Stimulated activated naive CD8-positive, alpha-beta T cell treated with anti-CD3 and anti-CD28 coated beads, Interleukin-15, Interleukin-2, amounts not matched to agents 100 ng/mL and 50 ng/mL, for 24 hours (primary cell): Measurements from ENCODE around the gene RTN4RL2.

Experiments used
- H3K27ac Mint-ChIP-seq: one replicate; pipeline ENCODE4 v1.8.0; 2021; ENCODE audit warnings: mild to moderate bottlenecking, mixed read lengths
- H3K27me3 Mint-ChIP-seq: one replicate; pipeline ENCODE4 v1.8.0; 2021; ENCODE audit warnings: mixed read lengths
- H3K36me3 Mint-ChIP-seq: one replicate; pipeline ENCODE4 v1.8.0; 2021; ENCODE audit warnings: low read depth, mixed read lengths
- H3K4me1 Mint-ChIP-seq: one replicate; pipeline ENCODE4 v1.8.0; 2021; ENCODE audit warnings: low read depth, mixed read lengths
- H3K4me3 Mint-ChIP-seq: one replicate; pipeline ENCODE4 v1.8.0; 2021; ENCODE audit warnings: mild to moderate bottlenecking, mixed read lengths
- H3K9me3 Mint-ChIP-seq: one replicate; pipeline ENCODE4 v1.8.0; 2021; ENCODE audit warnings: mixed read lengths

Gene RTN4RL2

DNA sequence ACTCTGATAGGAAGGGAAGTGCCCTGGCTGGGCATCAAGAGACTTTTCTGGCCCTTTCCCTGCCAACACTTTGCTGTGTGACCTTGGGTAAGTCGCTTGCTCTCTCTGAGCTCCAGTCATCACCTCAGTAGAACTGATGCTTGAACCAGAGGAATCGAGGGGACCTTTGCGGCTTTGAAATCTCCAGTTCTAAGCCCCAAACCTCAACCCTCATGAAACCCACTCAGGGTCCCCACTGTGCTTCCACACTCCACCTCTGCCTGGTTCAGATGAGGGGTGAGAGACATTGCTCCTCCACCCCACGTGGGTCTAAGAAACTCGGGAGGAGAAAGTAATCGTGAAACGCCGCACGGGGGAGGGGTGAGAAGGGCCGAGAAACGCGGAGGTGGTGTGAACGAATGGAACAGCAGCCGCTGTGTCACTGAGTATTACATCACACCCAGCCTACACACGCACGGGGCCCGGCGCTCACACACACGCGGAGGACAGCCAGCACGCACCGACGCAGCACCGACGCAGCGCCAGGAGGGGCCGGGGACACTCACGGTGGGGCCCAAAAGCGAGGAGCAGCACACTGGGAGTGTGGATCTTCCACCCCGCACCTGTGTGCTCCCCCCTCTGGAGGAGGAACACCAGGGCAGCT is 4.3 kb downstream of the RTN4RL2 start:
- Mint-ChIP-seq H3K4me1 (peaks cover 4% of the 10 kb centered on the region), H3K27me3 (peaks cover 12% of the 10 kb centered on the region)

GRCh38 chr11:57466680-57467079 is 6.4 kb downstream of the RTN4RL2 start:
- Mint-ChIP-seq H3K27me3 (peaks cover 2% of the 10 kb centered on the region), H3K27ac (no peak overlapping the region), H3K4me1 (no peaks in the 10 kb centered on the region), H3K9me3 (no peaks in the 10 kb centered on the region), H3K4me3 (no peak overlapping the region), H3K36me3 (no peaks in the 10 kb centered on the region)

More for the DNA sequence above, 4.3 kb downstream of the RTN4RL2 start:
- Mint-ChIP-seq H3K9me3 (no peaks in the 10 kb centered on the region), H3K27ac (peak overlapping the region; percentile 49), H3K4me3 (no peak overlapping the region), H3K36me3 (no peaks in the 10 kb centered on the region)

- Mint-ChIP-seq H3K4me3 (no peak overlapping the region), H3K27me3 (no peaks in the 10 kb centered on the region), H3K9me3 (no peaks in the 10 kb centered on the region), H3K36me3 (no peaks in the 10 kb centered on the region), H3K4me1 (no peaks in the 10 kb centered on the region), H3K27ac (no peak overlapping the region)
Observed at GRCh38 chr11:57467508-57468157, 7.3 kb downstream of the RTN4RL2 start.

DNA sequence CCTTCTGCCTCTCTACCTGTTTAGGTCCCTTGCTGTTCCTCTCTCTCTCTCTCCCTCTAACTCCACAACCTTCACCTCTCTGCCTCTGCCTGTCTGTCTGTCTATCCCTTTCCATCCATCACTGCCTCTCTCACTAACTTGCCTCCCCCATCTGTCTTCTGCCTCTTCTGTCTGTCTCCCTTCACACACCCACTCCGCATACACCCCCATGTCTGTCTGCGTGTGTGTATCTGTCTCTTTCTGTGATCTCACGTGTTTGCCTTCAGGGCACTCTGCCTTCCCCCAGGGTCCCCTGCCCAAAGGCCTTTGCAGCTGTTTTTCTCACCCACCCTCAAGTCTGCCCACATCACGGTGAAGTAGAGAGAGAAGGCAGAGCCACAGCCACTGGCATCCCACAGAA is 7.9 kb downstream of the RTN4RL2 start:
- no peak overlapping the region for H3K27ac Mint-ChIP-seq

GRCh38 chr11:57469268-57469667 is 8.9 kb downstream of the RTN4RL2 start:
- Mint-ChIP-seq H3K36me3 (no peaks in the 10 kb centered on the region), H3K27me3 (no peaks in the 10 kb centered on the region), H3K4me1 (peaks cover 11% of the 10 kb centered on the region), H3K9me3 (no peaks in the 10 kb centered on the region), H3K27ac (no peak overlapping the region), H3K4me3 (no peak overlapping the region)

More for the DNA sequence above, 7.9 kb downstream of the RTN4RL2 start:
- Mint-ChIP-seq H3K27me3 (no peaks in the 10 kb centered on the region), H3K4me1 (peaks cover 2% of the 10 kb centered on the region), H3K9me3 (no peaks in the 10 kb centered on the region), H3K36me3 (no peaks in the 10 kb centered on the region), H3K4me3 (no peak overlapping the region)

- Mint-ChIP-seq H3K27ac (no peak overlapping the region), H3K27me3 (no peaks in the 10 kb centered on the region), H3K4me1 (peaks cover 31% of the 10 kb centered on the region), H3K36me3 (no peaks in the 10 kb centered on the region), H3K4me3 (no peak overlapping the region), H3K9me3 (no peaks in the 10 kb centered on the region)
Observed at GRCh38 chr11:57471496-57471895, 11.2 kb downstream of the RTN4RL2 start.

- no peak overlapping the region for H3K4me3 Mint-ChIP-seq
- H3K9me3 Mint-ChIP-seq, result no peaks in the 10 kb centered on the region
- peaks cover 40% of the 10 kb centered on the region for H3K4me1 Mint-ChIP-seq
- peaks cover 3% of the 10 kb centered on the region for H3K27me3 Mint-ChIP-seq
- H3K36me3 Mint-ChIP-seq, result no peaks in the 10 kb centered on the region
- no peak overlapping the region for H3K27ac Mint-ChIP-seq
Observed at GRCh38 chr11:57473285-57473841, 13.0 kb downstream of the RTN4RL2 start.

GRCh38 chr11:57474017-57474802 is 13.9 kb downstream of the RTN4RL2 start:
- Mint-ChIP-seq H3K9me3 (no peaks in the 10 kb centered on the region), H3K27me3 (peaks cover 3% of the 10 kb centered on the region), H3K27ac (peak overlapping the region; percentile 42), H3K4me1 (peaks cover 40% of the 10 kb centered on the region), H3K36me3 (no peaks in the 10 kb centered on the region), H3K4me3 (peak overlapping the region; percentile 25)

- Mint-ChIP-seq H3K27me3 (peaks cover 3% of the 10 kb centered on the region), H3K4me3 (no peak overlapping the region), H3K27ac (no peak overlapping the region), H3K4me1 (peaks cover 40% of the 10 kb centered on the region), H3K9me3 (no peaks in the 10 kb centered on the region), H3K36me3 (no peaks in the 10 kb centered on the region)
Observed at GRCh38 chr11:57474803-57475115, 14.4 kb downstream of the RTN4RL2 start.

DNA sequence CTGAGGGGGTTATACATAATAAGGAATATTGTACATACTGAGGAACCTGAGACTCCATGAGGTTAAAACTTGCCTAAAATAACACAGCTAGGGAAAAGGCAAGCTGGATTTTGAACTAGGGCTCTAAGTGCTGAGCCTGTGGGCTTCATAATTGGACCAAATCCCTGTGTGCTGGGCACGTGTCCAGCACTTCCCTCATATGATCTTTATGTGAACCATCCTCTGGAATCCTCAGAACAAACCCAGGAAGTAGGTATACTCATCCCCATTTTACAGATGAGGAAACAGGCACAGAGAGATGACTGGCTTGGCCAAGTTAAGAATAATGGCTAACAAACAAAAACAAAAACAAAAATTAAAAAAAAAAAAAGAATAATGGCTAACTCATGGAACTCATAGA is 14.9 kb downstream of the RTN4RL2 start:
- no peak overlapping the region for H3K27ac Mint-ChIP-seq
- H3K9me3 Mint-ChIP-seq, result no peaks in the 10 kb centered on the region
- H3K36me3 Mint-ChIP-seq, result no peaks in the 10 kb centered on the region
- H3K27me3 Mint-ChIP-seq, result peaks cover 5% of the 10 kb centered on the region
- peaks cover 41% of the 10 kb centered on the region for H3K4me1 Mint-ChIP-seq
- peak overlapping the region; percentile 10 for H3K4me3 Mint-ChIP-seq

GRCh38 chr11:57475671-57476046 is 15.3 kb downstream of the RTN4RL2 start:
- Mint-ChIP-seq H3K36me3 (no peaks in the 10 kb centered on the region), H3K9me3 (no peaks in the 10 kb centered on the region), H3K27me3 (peaks cover 9% of the 10 kb centered on the region), H3K27ac (peak overlapping the region; percentile 74), H3K4me1 (peaks cover 43% of the 10 kb centered on the region), H3K4me3 (peak overlapping the region; percentile 76)

- no peaks in the 10 kb centered on the region for H3K36me3 Mint-ChIP-seq
- peak overlapping the region; percentile 74 for H3K27ac Mint-ChIP-seq
- peaks cover 15% of the 10 kb centered on the region for H3K27me3 Mint-ChIP-seq
- peak overlapping the region; percentile 76 for H3K4me3 Mint-ChIP-seq
- H3K9me3 Mint-ChIP-seq, result no peaks in the 10 kb centered on the region
- H3K4me1 Mint-ChIP-seq, result peaks cover 43% of the 10 kb centered on the region
Observed at GRCh38 chr11:57476047-57476756, 15.9 kb downstream of the RTN4RL2 start.

DNA sequence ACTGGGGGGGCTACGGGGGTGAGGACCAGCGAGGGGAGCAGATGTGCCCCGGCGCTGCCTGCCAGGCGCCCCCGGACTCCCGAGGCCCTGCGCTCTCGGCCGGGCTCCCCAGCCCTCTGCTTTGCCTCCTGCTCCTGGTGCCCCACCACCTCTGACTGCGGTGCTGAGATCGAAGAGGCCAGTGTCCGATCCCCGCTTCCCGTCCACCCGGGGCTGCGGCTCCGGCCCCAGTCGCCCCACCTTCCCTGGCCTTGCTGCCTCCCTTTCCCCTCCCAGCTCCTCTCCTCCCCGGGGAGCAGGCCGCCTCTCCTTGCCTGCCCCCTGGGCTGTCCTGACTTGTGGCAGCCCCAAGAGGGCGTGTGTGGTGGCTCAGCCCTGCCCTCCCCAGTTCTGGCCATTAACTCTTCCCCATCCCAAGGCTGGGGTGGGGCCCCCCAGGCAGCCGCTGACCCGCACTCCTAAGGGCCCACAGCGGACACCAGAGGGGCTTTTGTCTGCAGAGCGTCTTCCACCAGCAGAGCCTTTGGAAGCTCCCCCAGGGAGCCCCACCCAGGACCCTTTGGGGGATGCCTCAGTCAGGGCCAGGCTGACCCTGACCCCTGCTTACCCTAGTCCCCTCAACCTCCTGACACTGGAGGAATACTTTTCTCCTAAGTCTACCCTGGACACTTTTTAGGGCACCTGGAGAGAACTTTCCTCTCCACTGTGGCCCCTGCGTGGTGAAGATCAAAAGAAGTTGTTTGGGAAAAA is 16.6 kb downstream of the RTN4RL2 start:
- H3K27me3 Mint-ChIP-seq, result peaks cover 22% of the 10 kb centered on the region
- H3K27ac Mint-ChIP-seq, result peak overlapping the region; percentile 80
- peak overlapping the region; percentile 76 for H3K4me3 Mint-ChIP-seq
- no peaks in the 10 kb centered on the region for H3K36me3 Mint-ChIP-seq
- no peaks in the 10 kb centered on the region for H3K9me3 Mint-ChIP-seq
- H3K4me1 Mint-ChIP-seq, result peaks cover 43% of the 10 kb centered on the region

DNA sequence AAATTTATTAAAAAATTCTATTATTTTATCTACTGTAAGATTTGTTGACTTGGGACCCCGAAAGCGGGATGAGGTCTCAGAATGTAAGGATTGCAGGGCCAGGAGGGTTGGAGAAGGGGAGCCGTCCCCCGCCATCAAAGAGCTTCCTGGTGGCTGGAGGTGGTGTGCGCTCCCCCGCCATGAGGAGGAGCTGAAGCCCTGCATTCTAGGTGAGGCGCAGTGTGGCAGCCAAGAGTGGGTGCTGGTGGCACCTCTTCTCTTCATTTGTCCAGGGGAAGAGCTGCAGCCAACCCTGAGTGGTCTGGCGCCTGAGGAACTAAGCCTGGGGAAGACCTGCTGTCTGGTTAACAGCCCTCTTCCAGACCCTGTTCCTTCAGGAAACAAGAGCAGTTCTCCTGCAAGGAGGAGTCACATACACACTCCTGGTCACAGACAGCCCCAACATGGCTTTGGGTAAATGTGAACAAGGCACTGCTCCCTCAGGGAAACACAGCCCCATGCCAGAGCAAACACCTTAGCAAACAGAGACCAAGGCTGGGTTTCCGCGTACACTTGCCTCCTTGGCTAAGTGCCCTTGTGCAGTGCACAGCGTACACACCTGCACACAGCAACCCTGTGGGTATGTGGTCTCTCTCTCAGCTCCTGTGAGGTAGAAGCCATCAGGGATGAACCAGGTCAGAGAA is 17.3 kb downstream of the RTN4RL2 start:
- Mint-ChIP-seq H3K27me3 (peaks cover 22% of the 10 kb centered on the region), H3K36me3 (no peaks in the 10 kb centered on the region), H3K9me3 (no peaks in the 10 kb centered on the region), H3K4me1 (peaks cover 43% of the 10 kb centered on the region), H3K27ac (no peak overlapping the region), H3K4me3 (no peak overlapping the region)
